Spleen (tissue), 11 donors: ENCODE data around the gene TCEAL7. TPM values are rescaled to one million over a fixed set of nuclear protein-coding genes. Genes with fewer than 3 reads are reported as not detected.

Experiments used
- DNase-seq: peaks from one replicate; pipeline ENCODE4 v3.0.0-alpha.2; 2020
- H3K27ac ChIP-seq, 8 donors: fragments of 200-600 bp; sonication (generic) in 7 of 8; 1 replicate in 4 of 8; 2 replicates in 4 of 8; pipeline versions ENCODE4 v1.5.0 to v1.8.0; 2016 to 2021; ENCODE audit warnings: inconsistent platforms in 4 of 8, mild to moderate bottlenecking in 4 of 8, moderate library complexity in 1 of 8
- H3K27me3 ChIP-seq, 7 donors: fragments of 200-600 bp; sonication (generic) in 6 of 7; replicated peaks in 1 of 7; 1 replicate in 4 of 7; 2 replicates in 3 of 7; pipeline versions ENCODE4 v1.5.0 to v1.8.0; 2016 to 2021; ENCODE audit warnings: inconsistent platforms in 3 of 7, mild to moderate bottlenecking in 1 of 7
- H3K36me3 ChIP-seq, 6 donors: fragments of 200-600 bp; sonication (generic) in 5 of 6; 1 replicate in 4 of 6; 2 replicates in 2 of 6; pipeline versions ENCODE4 v1.5.0 to v1.8.0; 2016 to 2021; ENCODE audit warnings: inconsistent platforms in 2 of 6
- H3K4me1 ChIP-seq, 6 donors: fragments of 200-600 bp; sonication (generic) in 5 of 6; 1 replicate in 3 of 6; 2 replicates in 3 of 6; pipeline versions ENCODE4 v1.5.0 to v1.8.0; 2016 to 2021; ENCODE audit warnings: inconsistent platforms in 3 of 6
- H3K4me3 ChIP-seq, 8 donors: fragments of 200-600 bp; sonication (generic) in 7 of 8; 1 replicate in 4 of 8; 2 replicates in 4 of 8; pipeline versions ENCODE4 v1.5.0 to v1.8.0; 2016 to 2021; ENCODE audit warnings: inconsistent platforms in 4 of 8, mild to moderate bottlenecking in 4 of 8, moderate library complexity in 2 of 8
- H3K9me3 ChIP-seq, 8 donors: fragments of 200-600 bp; sonication (generic) in 7 of 8; 1 replicate in 4 of 8; 2 replicates in 4 of 8; pipeline versions ENCODE4 v1.5.0 to v1.8.0; 2016 to 2021; ENCODE audit warnings: inconsistent platforms in 4 of 8
- CTCF ChIP-seq, 11 experiments: fragments of 200-600 bp in 7 of 11; fragments of 450-650 bp in 4 of 11; sonication (generic) in 4 of 11; IDR thresholded peaks in 8 of 11; conservative IDR thresholded peaks in 3 of 11; 1 replicate in 7 of 11; 2 replicates in 4 of 11; pipeline versions ENCODE4 v1.4.0 to v1.8.0; 2016 to 2021; ENCODE audit warnings: antibody characterized with exemption in 11 of 11, inconsistent platforms in 4 of 11, mild to moderate bottlenecking in 1 of 11
- POLR2A ChIP-seq, 3 donors: fragments of 450-650 bp; IDR thresholded peaks; one replicate each; pipeline ENCODE4 v1.5.1; 2017; ENCODE audit warnings: antibody characterized with exemption in 3 of 3, mild to moderate bottlenecking in 1 of 3
- POLR2AphosphoS5 ChIP-seq, 3 donors: sonication (generic); formaldehyde crosslinking; IDR thresholded peaks; one replicate each; pipeline ENCODE4 v1.5.1; 2017; ENCODE audit warnings: antibody characterized with exemption in 3 of 3
- WGBS, 5 donors: extraction: QIAGEN DNeasy Blood & Tissue Kit in 3 of 5; methylation state at CpG; one replicate each; pipeline versions ENCODE4 v1.1.5 to v1.1.7; 2013 to 2018; 5-methylcytosine and 5-hydroxymethylcytosine counted together
- intact Hi-C: fragments of 100-400 bp; cut with DNase I; formaldehyde crosslinking; loops from one replicate; pipeline ENCODE4 v1.15.0; 2023; ENCODE audit warnings: low total_unique reads
- polyA plus RNA-seq, 3 donors: library from polyadenylated mRNA; stranded (reverse); fragments of 200-250 nt; gene quantifications; one replicate each; pipeline ENCODE4 v1.2.1, GENCODE V29; 2013
- total RNA-seq, 7 donors: library from RNA; depleted of rRNA in 3 of 7; stranded (reverse); fragments of >200 nt in 3 of 7; fragmentation: NEBNext Ultra II Directional in 4 of 7; extraction: Animal tissue kit (Norgen Biotek cat#: 25700) in 4 of 7; gene quantifications; one replicate each; pipeline versions ENCODE4 v1.1.0 to v1.2.1, GENCODE V29; 2016 to 2021
- donor health status: healthy with polysubstance abuse.
- donor health status: DM: no; HTN: no; CAD: no; lungs with moderate emphysema.
- donor health status: DM: no; HTN: no; CAD: no.
- donor health status: Bipolar disorder and iron deficiency.
- donor health status: healthy.
- donor health status: DM: no; HTN: no; CAD: no.
- donor health status: DM: yes; HTN: yes; CAD: no.

TCEAL7 gene
- total and polyA plus RNA-seq, 10 donors, result 2.2 to 4.7 (median 3.0) TPM

GRCh38 chrX:103330681-103331288 lies 746 bp downstream of the TCEAL7 start:
- no peaks in the 10 kb centered on the region for H3K4me1 ChIP-seq
- H3K4me3 ChIP-seq, result peak overlapping the region in 3 of 8 donors; percentile 7 to 41 (median 24)
- TF ChIP-seq POLR2A (IDR thresholded peaks at IDR 0.05) (no peak), POLR2AphosphoS5 (IDR thresholded peaks at IDR 0.05) (no peak), CTCF (IDR thresholded peaks at IDR 0.05 in 8 of 11, conservative IDR thresholded peaks at IDR 0.05 in 3 of 11) (no peak)
- no peaks in the 10 kb centered on the region for H3K36me3 ChIP-seq
- WGBS, 5 donors, result 28 to 40% (median 38%) methylated on average over 21 of the region's 21 CpGs
- DNase-seq, result no peak
- H3K27me3 ChIP-seq, result peaks cover 0 to 36% (median 0%) of the 10 kb centered on the region in 7 donors
- H3K9me3 ChIP-seq, result no peaks in the 10 kb centered on the region
- no peak overlapping the region for H3K27ac ChIP-seq
- intact Hi-C loops, result no loop called here

- no peak overlapping the region for H3K4me3 ChIP-seq
- intact Hi-C loops, result no loop called here
- no peak overlapping the region for H3K27ac ChIP-seq
- H3K9me3 ChIP-seq, result no peaks in the 10 kb centered on the region
- WGBS, 5 donors, result 54 to 95% (median 73%) methylated on average over 2 to 3 of the region's 3 CpGs
- no peaks in the 10 kb centered on the region for H3K4me1 ChIP-seq
- no peak for DNase-seq
- peaks cover 0 to 5% (median 0%) of the 10 kb centered on the region in 7 donors for H3K27me3 ChIP-seq
- H3K36me3 ChIP-seq, result no peaks in the 10 kb centered on the region
- TF ChIP-seq POLR2A (IDR thresholded peaks at IDR 0.05), result no peak
- TF ChIP-seq POLR2AphosphoS5 (IDR thresholded peaks at IDR 0.05), result no peak
- no peak for TF ChIP-seq CTCF (IDR thresholded peaks at IDR 0.05 in 8 of 11, conservative IDR thresholded peaks at IDR 0.05 in 3 of 11)
Measured at GRCh38 chrX:103338663-103339062, 8.6 kb downstream of the TCEAL7 start.

- Histone ChIP-seq H3K4me3 (no peak overlapping the region), H3K9me3 (no peaks in the 10 kb centered on the region), H3K4me1 (no peaks in the 10 kb centered on the region), H3K36me3 (no peaks in the 10 kb centered on the region), H3K27ac (no peak overlapping the region), H3K27me3 (peaks cover 0 to 16% (median 0%) of the 10 kb centered on the region in 7 donors)
- no peak for DNase-seq
- WGBS, 5 donors, result 3 to 24% (median 6%) methylated on average over 2 of the region's 2 CpGs
- intact Hi-C loops, result loop anchor here (10.0 kb wide), 1 partner anchor 122 kb away; no protein-coding TSS in a partner anchor
- TF ChIP-seq CTCF (IDR thresholded peaks at IDR 0.05 in 8 of 11, conservative IDR thresholded peaks at IDR 0.05 in 3 of 11) (peak; percentile 22 to 71 (median 58)), POLR2AphosphoS5 (IDR thresholded peaks at IDR 0.05) (no peak)
Measured at GRCh38 chrX:103343105-103343504, 13.1 kb downstream of the TCEAL7 start.

- Histone ChIP-seq H3K27me3 (peaks cover 0 to 21% (median 0%) of the 10 kb centered on the region in 7 donors), H3K27ac (no peak overlapping the region), H3K36me3 (no peaks in the 10 kb centered on the region), H3K4me1 (no peaks in the 10 kb centered on the region), H3K4me3 (no peak overlapping the region), H3K9me3 (no peaks in the 10 kb centered on the region)
- TF ChIP-seq POLR2AphosphoS5 (IDR thresholded peaks at IDR 0.05) (no peak), POLR2A (IDR thresholded peaks at IDR 0.05) (no peak), CTCF (IDR thresholded peaks at IDR 0.05 in 8 of 11, conservative IDR thresholded peaks at IDR 0.05 in 3 of 11) (no peak)
- intact Hi-C loops, result loop anchor here (10.0 kb wide), 1 partner anchor 120 kb away; no protein-coding TSS in a partner anchor
- 45 to 60% (median 54%) methylated on average over 2 of the region's 2 CpGs for WGBS, 5 donors
- DNase-seq, result no peak
Measured at GRCh38 chrX:103344606-103345005, 14.6 kb downstream of the TCEAL7 start.
